GM21515 (cell line): ENCODE data around the gene MCCD1.
"Not testable (repeated sequence)": the region's sequence is repeated elsewhere in the genome, so short reads cannot be mapped to it uniquely, and the experiment has no call there.

ENCODE experiments used
- ATAC-seq: cut with Tn5 transposase; IDR thresholded peaks from one replicate; pipeline ENCODE4 v1.9.1; 2021; ENCODE audit not compliant: unreplicated experiment

MCCD1 gene

GRCh38 chr6:31541658-31542521 lies 13.1 kb downstream of the MCCD1 start, which contains the start of gene DDX39B:
TSS of gene DDX39B (minus strand) at chr6:31542003. CDS start at chr6:31540532, 1,471 bp downstream.
- ATAC-seq: peak; percentile 50

GRCh38 chr6:31543639-31544038 lies 14.9 kb downstream of the MCCD1 start:
- no peak for ATAC-seq

GRCh38 chr6:31544676-31545075 lies 15.9 kb downstream of the MCCD1 start:
- ATAC-seq: no peak

- ATAC-seq: no peak
These were observed 16.5 kb downstream of the MCCD1 start for GRCh38 chr6:31545291-31545690.

- ATAC-seq: peak; percentile 38
These were observed 17.7 kb downstream of the MCCD1 start, which contains the start of gene ATP6V1G2 for GRCh38 chr6:31546339-31546957. TSS of gene ATP6V1G2 (minus strand) at chr6:31546608. CDS start at chr6:31546559, 49 bp downstream.

GRCh38 chr6:31546958-31547726 lies 18.4 kb downstream of the MCCD1 start, which contains the start of gene NFKBIL1:
TSS of gene NFKBIL1 (plus strand) at chr6:31547608. CDS start at chr6:31547695, 87 bp downstream.
- peak; percentile 52 for ATAC-seq

- no peak for ATAC-seq
These were observed 19.2 kb downstream of the MCCD1 start for GRCh38 chr6:31547727-31548543.

- no peak for ATAC-seq
These were observed 19.7 kb downstream of the MCCD1 start for GRCh38 chr6:31548544-31548873.

GRCh38 chr6:31551371-31551770 lies 22.6 kb downstream of the MCCD1 start:
- ATAC-seq: not testable (repeated sequence)

- no peak for ATAC-seq
These were observed 27.5 kb downstream of the MCCD1 start for GRCh38 chr6:31556307-31556706.

GRCh38 chr6:31557443-31558317 lies 28.9 kb downstream of the MCCD1 start:
- no peak for ATAC-seq

- no peak for ATAC-seq
These were observed 29.5 kb downstream of the MCCD1 start for GRCh38 chr6:31558318-31558625.

GRCh38 chr6:31558631-31559500 lies 30.1 kb downstream of the MCCD1 start:
- peak; percentile 35 for ATAC-seq

- ATAC-seq: no peak
These were observed 30.8 kb downstream of the MCCD1 start for GRCh38 chr6:31559606-31559957.

GRCh38 chr6:31559958-31560696 lies 31.4 kb downstream of the MCCD1 start:
- ATAC-seq: peak; percentile 63

- no peak for ATAC-seq
These were observed 31.9 kb downstream of the MCCD1 start for GRCh38 chr6:31560697-31561058.

GRCh38 chr6:31567531-31568370 lies 39.0 kb downstream of the MCCD1 start:
- ATAC-seq: no peak
